Measurements from ENCODE around the gene OVOL3. TPM values are rescaled to one million over a fixed set of nuclear protein-coding genes. Genes with fewer than 3 reads are reported as not detected.
"Not testable (repeated sequence)": the region's sequence is repeated elsewhere in the genome, so short reads cannot be mapped to it uniquely, and the experiment has no call there.

OVOL3 gene
- total RNA-seq = not detected
- total RNA-seq (2013) = not detected

DNA sequence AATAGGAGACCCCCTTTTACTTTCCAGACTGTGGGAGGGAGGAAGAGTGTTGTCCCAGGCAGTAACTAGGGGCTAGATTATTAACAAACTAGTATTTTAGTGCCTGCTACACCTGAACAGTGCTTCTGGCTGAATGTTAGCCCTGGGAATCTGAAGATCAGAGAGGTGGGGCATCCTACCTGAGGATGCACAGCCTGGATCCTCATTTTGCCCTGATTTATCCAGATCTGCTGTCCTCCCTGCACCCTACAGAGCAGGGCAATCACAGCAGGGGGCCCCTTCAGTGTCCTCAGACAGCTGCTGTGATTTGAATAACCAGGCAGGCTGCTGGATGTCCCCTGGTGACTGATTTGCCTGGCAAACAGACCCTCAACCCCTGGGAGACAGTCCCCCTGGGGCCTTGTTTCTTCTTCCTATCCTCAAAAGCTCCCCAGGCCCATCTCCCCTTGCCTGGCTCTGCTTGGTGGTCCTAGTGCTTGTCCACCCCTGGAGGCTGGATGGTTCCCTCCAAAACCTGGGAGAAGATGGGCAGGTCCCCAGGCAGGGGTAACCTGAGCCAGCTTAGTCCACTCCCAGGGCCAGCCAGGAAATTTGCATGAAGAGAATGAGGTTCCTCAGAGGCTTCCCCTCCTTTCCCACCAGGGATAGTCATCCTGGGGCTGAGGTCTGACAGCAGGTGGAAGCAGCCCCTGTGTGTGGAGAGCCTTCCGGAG lies at the start of gene OVOL3:
TSS of gene OVOL3 (plus strand) at position 657 of the 713 bp plus-strand sequence. CDS start 60 bp downstream, outside the sequence.
- Mint-ChIP-seq H3K27me3 (ENCODE audit: low read depth in 2 of 2) (no peaks in the 10 kb centered on the region), H3K27ac (peak within 1 kb of the TSS in 1 of 2 donors; percentile 16), H3K4me3 (peak within 1 kb of the TSS; percentile 58), H3K9me3 (no peaks in the 10 kb centered on the region), H3K36me3 (no peaks in the 10 kb centered on the region), H3K4me1 (peaks cover 18 to 29% of the 10 kb centered on the region in 2 donors)
- peaks cover 17% of the 10 kb centered on the region for H3K4me1 ChIP-seq (ENCODE audit: control insufficient read depth, insufficient read depth, low read length)
- H3K9me3 ChIP-seq (ENCODE audit: control insufficient read depth, insufficient read depth, low read length) = no peaks in the 10 kb centered on the region
- peaks cover 14% of the 10 kb centered on the region for H3K36me3 ChIP-seq (ENCODE audit: control insufficient read depth, insufficient read depth, low read length)
- intact Hi-C loops (cut with micrococcal nuclease) = loop anchor here (10.0 kb wide), 1 partner anchor 116 kb away; the partner anchor contains the start of gene SDHAF1
- TF ChIP-seq, protein P1, sequence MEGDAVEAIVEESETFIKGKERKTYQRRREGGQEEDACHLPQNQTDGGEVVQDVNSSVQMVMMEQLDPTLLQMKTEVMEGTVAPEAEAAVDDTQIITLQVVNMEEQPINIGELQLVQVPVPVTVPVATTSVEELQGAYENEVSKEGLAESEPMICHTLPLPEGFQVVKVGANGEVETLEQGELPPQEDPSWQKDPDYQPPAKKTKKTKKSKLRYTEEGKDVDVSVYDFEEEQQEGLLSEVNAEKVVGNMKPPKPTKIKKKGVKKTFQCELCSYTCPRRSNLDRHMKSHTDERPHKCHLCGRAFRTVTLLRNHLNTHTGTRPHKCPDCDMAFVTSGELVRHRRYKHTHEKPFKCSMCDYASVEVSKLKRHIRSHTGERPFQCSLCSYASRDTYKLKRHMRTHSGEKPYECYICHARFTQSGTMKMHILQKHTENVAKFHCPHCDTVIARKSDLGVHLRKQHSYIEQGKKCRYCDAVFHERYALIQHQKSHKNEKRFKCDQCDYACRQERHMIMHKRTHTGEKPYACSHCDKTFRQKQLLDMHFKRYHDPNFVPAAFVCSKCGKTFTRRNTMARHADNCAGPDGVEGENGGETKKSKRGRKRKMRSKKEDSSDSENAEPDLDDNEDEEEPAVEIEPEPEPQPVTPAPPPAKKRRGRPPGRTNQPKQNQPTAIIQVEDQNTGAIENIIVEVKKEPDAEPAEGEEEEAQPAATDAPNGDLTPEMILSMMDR (IDR thresholded peaks at IDR 0.05) = no peak
- no peak for ATAC-seq
- H3K27me3 ChIP-seq (ENCODE audit: control insufficient read depth, insufficient read depth, low read length) = no peaks in the 10 kb centered on the region
- DNase-seq = no peak
- WGBS (ENCODE audit: insufficient coverage) = 86% methylated on average over 1 of the region's 1 CpG
- H3K4me3 ChIP-seq (ENCODE audit: low read length) = no peak within 1 kb of the TSS
- no peak within 1 kb of the TSS for H3K27ac ChIP-seq (ENCODE audit: low read length)

DNA sequence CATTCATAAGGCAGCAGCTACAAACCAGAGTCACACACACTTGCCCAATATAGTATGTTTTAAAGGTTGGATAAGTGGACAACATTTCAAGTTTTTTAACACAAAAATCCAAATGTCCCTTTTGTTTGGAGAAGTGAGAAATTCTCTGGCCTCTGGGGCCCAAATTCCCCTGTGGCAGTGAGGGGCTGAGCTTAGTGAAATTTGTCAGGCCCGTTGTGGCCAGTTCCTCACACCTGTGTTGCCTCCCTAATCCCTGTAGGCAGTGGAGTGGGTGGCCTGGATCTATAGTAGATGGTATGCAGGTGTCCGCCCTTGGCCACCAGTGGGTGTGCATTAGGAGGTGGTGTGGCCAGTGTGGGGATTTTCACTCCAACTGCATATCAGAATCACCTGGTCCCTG lies 49.6 kb upstream of the OVOL3 start:
- Histone ChIP-seq H3K36me3 (ENCODE audit: control insufficient read depth, insufficient read depth, low read length) (no peaks in the 10 kb centered on the region), H3K27ac (ENCODE audit: low read length) (no peak overlapping the region), H3K4me3 (ENCODE audit: low read length) (no peak overlapping the region), H3K27me3 (ENCODE audit: control insufficient read depth, insufficient read depth, low read length) (no peaks in the 10 kb centered on the region), H3K9me3 (ENCODE audit: control insufficient read depth, insufficient read depth, low read length) (no peaks in the 10 kb centered on the region), H3K4me1 (ENCODE audit: control insufficient read depth, insufficient read depth, low read length) (no peaks in the 10 kb centered on the region)
- Mint-ChIP-seq H3K27ac (no peak overlapping the region), H3K4me3 (no peak overlapping the region), H3K4me1 (peaks cover 0 to under 1% of the 10 kb centered on the region in 2 donors), H3K27me3 (ENCODE audit: low read depth in 2 of 2) (no peaks in the 10 kb centered on the region), H3K9me3 (no peaks in the 10 kb centered on the region), H3K36me3 (no peaks in the 10 kb centered on the region)
- intact Hi-C loops (cut with micrococcal nuclease) = no loop called here
- DNase-seq (no peak), ATAC-seq (no peak)
- WGBS (ENCODE audit: insufficient coverage) = 84% methylated on average over 2 of the region's 2 CpGs
- TF ChIP-seq, protein P1 (IDR thresholded peaks at IDR 0.05) = no peak

DNA sequence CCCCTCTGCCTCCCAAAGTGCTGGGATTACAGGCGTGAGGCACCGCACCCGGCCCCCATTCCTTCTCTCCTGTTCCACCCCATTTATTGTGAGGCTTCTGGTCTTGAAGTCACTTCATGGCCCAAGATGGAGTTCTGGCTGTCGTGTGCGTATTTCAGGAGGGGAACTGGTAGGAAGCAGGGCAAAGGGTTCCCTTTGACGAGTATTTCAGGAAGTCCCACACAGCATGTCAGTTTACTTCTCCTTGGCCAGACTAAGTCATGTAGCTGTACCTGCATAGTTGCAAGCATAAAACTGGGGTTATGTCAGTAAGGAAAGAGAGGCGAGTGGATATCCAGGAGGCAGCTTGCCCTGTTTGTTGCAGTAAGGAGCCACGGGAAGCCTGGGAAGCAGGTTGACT lies 46.1 kb upstream of the OVOL3 start:
- H3K27ac ChIP-seq (ENCODE audit: low read length) = no peak overlapping the region
- H3K4me3 ChIP-seq (ENCODE audit: low read length) = no peak overlapping the region
- Mint-ChIP-seq H3K27ac (no peak overlapping the region), H3K4me3 (no peak overlapping the region), H3K4me1 (no peaks in the 10 kb centered on the region), H3K27me3 (ENCODE audit: low read depth in 2 of 2) (no peaks in the 10 kb centered on the region), H3K36me3 (no peaks in the 10 kb centered on the region), H3K9me3 (no peaks in the 10 kb centered on the region)
- WGBS (ENCODE audit: insufficient coverage) = 93% methylated on average over 8 of the region's 8 CpGs
- no peak for DNase-seq
- no peaks in the 10 kb centered on the region for H3K27me3 ChIP-seq (ENCODE audit: control insufficient read depth, insufficient read depth, low read length)
- no peaks in the 10 kb centered on the region for H3K4me1 ChIP-seq (ENCODE audit: control insufficient read depth, insufficient read depth, low read length)
- intact Hi-C loops (cut with micrococcal nuclease) = no loop called here
- ATAC-seq = no peak
- TF ChIP-seq, protein P1 (IDR thresholded peaks at IDR 0.05) = no peak
- no peaks in the 10 kb centered on the region for H3K36me3 ChIP-seq (ENCODE audit: control insufficient read depth, insufficient read depth, low read length)
- no peaks in the 10 kb centered on the region for H3K9me3 ChIP-seq (ENCODE audit: control insufficient read depth, insufficient read depth, low read length)

DNA sequence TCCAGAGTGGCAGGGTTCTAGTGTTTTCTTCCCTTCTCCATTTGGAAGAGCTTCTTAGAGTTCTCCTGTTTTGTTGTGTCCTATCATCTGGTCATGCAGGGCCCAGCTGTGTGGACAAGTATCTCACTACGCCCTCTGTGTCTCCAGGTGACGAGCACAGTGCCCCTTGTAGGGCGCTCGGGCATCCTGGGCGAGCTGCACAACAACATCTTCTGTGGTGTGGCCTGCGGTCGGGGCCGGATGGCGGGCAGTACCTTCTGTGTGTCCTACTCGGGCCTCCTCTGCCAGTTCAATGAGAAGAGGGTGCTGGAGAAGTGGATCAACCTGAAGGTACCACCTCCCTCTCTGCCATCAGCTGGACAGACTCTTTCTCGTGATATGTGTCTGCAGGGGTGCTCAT lies 43.3 kb upstream of the OVOL3 start:
- Mint-ChIP-seq H3K27ac (no peak overlapping the region), H3K4me1 (no peaks in the 10 kb centered on the region), H3K9me3 (no peaks in the 10 kb centered on the region), H3K4me3 (no peak overlapping the region), H3K27me3 (ENCODE audit: low read depth in 2 of 2) (no peaks in the 10 kb centered on the region), H3K36me3 (no peaks in the 10 kb centered on the region)
- no peak for DNase-seq
- Histone ChIP-seq H3K36me3 (ENCODE audit: control insufficient read depth, insufficient read depth, low read length) (no peaks in the 10 kb centered on the region), H3K4me3 (ENCODE audit: low read length) (no peak overlapping the region), H3K27ac (ENCODE audit: low read length) (no peak overlapping the region), H3K4me1 (ENCODE audit: control insufficient read depth, insufficient read depth, low read length) (no peaks in the 10 kb centered on the region), H3K27me3 (ENCODE audit: control insufficient read depth, insufficient read depth, low read length) (no peaks in the 10 kb centered on the region), H3K9me3 (ENCODE audit: control insufficient read depth, insufficient read depth, low read length) (no peaks in the 10 kb centered on the region)
- ATAC-seq = no peak
- over 99% methylated on average over 9 of the region's 11 CpGs for WGBS (ENCODE audit: insufficient coverage)
- intact Hi-C loops (cut with micrococcal nuclease) = no loop called here
- TF ChIP-seq, protein P1 (IDR thresholded peaks at IDR 0.05) = no peak

DNA sequence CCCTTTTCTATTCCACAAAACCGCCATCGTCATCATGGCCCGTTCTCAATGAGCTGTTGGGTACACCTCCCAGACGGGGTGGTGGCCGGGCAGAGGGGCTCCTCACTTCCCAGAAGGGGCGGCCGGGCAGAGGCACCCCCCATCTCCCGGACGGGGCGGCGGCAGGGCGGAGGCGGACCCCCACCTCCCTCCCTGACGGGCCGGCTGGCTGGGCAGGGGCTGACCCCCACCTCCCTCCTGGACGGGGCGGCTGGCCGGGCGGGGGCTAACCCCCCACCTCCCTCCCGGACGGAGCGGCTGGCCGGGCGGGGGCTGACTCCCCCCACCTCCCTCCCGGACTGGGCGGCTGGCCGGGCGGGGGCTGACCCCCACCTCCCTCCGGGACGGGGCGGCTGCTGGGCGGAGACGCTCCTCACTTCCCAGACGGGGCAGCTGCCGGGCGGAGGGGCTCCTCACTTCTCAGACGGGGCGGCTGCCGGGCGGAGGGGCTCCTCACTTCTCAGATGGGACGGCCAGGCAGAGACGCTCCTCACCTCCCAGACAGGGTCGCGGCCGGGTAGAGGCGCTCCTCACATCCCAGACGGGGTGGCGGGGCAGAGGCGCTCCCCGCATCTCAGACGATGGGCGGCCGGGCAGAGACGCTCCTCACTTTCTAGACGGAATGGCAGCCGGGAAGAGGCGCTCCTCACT lies 42.0 kb upstream of the OVOL3 start:
- H3K4me1 ChIP-seq (ENCODE audit: control insufficient read depth, insufficient read depth, low read length); H3K27ac Mint-ChIP-seq; H3K36me3 Mint-ChIP-seq; ATAC-seq; H3K36me3 ChIP-seq (ENCODE audit: control insufficient read depth, insufficient read depth, low read length); intact Hi-C loops (cut with micrococcal nuclease); H3K27me3 Mint-ChIP-seq (ENCODE audit: low read depth in 2 of 2); H3K27me3 ChIP-seq (ENCODE audit: control insufficient read depth, insufficient read depth, low read length); H3K4me1 Mint-ChIP-seq; H3K9me3 Mint-ChIP-seq; DNase-seq; H3K4me3 Mint-ChIP-seq; H3K9me3 ChIP-seq (ENCODE audit: control insufficient read depth, insufficient read depth, low read length); H3K27ac ChIP-seq (ENCODE audit: low read length); H3K4me3 ChIP-seq (ENCODE audit: low read length): not testable (repeated sequence)
- WGBS (ENCODE audit: insufficient coverage) = 95% methylated on average over 38 of the region's 57 CpGs
